Panc1 (cell line): Measurements from ENCODE around the gene ERO1B. TPM values are rescaled to one million over a fixed set of nuclear protein-coding genes. Genes with fewer than 3 reads are reported as not detected.

Experiments
- ATAC-seq: fragments of 200-7000 bp; cut with Tn5 transposase; 2 replicates; pipeline ENCODE4 v1.9.1; 2020; ENCODE audit warnings: mild to moderate bottlenecking, moderate library complexity
- BruUV-seq: library from RNA; stranded (reverse); fragments of 400-500 nt; replicated peaks from 2 replicates; lab custom pipeline; 2021; lab: Mats Ljungman, UMichigan
- CTCF ChIA-PET: fragments of 300-600 bp; sonication (Branson Sonifier 250); formaldehyde crosslinking; loops from one replicate; lab custom pipeline; 2022; ENCODE audit warnings: antibody characterized with exemption; lab: Charles Lee
- POLR2A ChIA-PET: fragments of 300-600 bp; sonication (Branson Sonifier 250); formaldehyde crosslinking; loops from one replicate; lab custom pipeline; 2022; ENCODE audit warnings: antibody characterized with exemption; lab: Charles Lee
- DNase-seq: peaks from one replicate; pipeline ENCODE4 v3.0.0-alpha.2; 2010; ENCODE audit warnings: low read depth, low spot score
- H3K27ac ChIP-seq: 2 replicates; pipeline ENCODE4 v1.5.1; 2011; ENCODE audit warnings: mild to moderate bottlenecking, low read length, inconsistent platforms
- H3K27me3 ChIP-seq: fragments of 200-500 bp; sonication (Bioruptor generic); 2 replicates; pipeline ENCODE4 v1.6.0; 2014; ENCODE audit warnings: low read length, inconsistent platforms; ENCODE audit not compliant: control insufficient read depth, insufficient read depth
- H3K36me3 ChIP-seq: fragments of 200-500 bp; sonication (Bioruptor generic); 2 replicates; pipeline ENCODE4 v1.5.1; 2014; ENCODE audit warnings: inconsistent platforms, mild to moderate bottlenecking, low read length, moderate library complexity; ENCODE audit not compliant: control insufficient read depth, insufficient read depth
- H3K4me1 ChIP-seq: 2 replicates; pipeline ENCODE4 v1.5.1; 2011; ENCODE audit warnings: inconsistent platforms, mild to moderate bottlenecking, low read length, moderate library complexity; ENCODE audit not compliant: control insufficient read depth, insufficient read depth
- H3K4me3 ChIP-seq, 2 experiments: 2 replicates each; pipeline ENCODE4 v1.5.1; 2011 to 2012; ENCODE audit warnings: low read depth in 2 of 2, low read length in 2 of 2, mild to moderate bottlenecking in 2 of 2, inconsistent platforms in 1 of 2, moderate library complexity in 1 of 2
- H3K9me3 ChIP-seq: fragments of 200-500 bp; sonication (Bioruptor generic); 2 replicates; pipeline ENCODE4 v1.5.1; 2014; ENCODE audit warnings: low read depth, mild to moderate bottlenecking, inconsistent platforms, low read length, moderate library complexity; ENCODE audit not compliant: control insufficient read depth, insufficient read depth
- CTCF ChIP-seq: fragments of 450-650 bp; IDR thresholded peaks from 2 replicates; pipeline ENCODE4 v1.5.1; 2017; ENCODE audit warnings: mild to moderate bottlenecking
- POLR2AphosphoS5 ChIP-seq: IDR thresholded peaks from 2 replicates; pipeline ENCODE4 v1.6.1; 2012; ENCODE audit warnings: mild to moderate bottlenecking, low read depth, low read length, moderate library complexity
- REST ChIP-seq, 2 experiments: IDR thresholded peaks; 2 replicates each; pipeline ENCODE4 v1.6.1; 2011 to 2012; ENCODE audit warnings: low read depth in 2 of 2, control low read depth in 1 of 2, low read length in 1 of 2, mild to moderate bottlenecking in 1 of 2, moderate library complexity in 1 of 2; ENCODE audit not compliant: insufficient read depth in 1 of 2
- SIN3A ChIP-seq: IDR thresholded peaks from 2 replicates; pipeline ENCODE4 v1.6.1; 2012; ENCODE audit warnings: low read depth, mild to moderate bottlenecking, low read length, moderate library complexity, borderline replicate concordance; ENCODE audit not compliant: insufficient read depth
- TCF7L2 ChIP-seq: IDR thresholded peaks from 2 replicates; pipeline ENCODE4 v1.6.1; 2011; ENCODE audit warnings: mild to moderate bottlenecking, low read depth, low read length, inconsistent platforms
- in situ Hi-C: cut with HindIII; loops from 2 replicates; pipeline ENCODE4 v1.10.0; 2016; ENCODE audit warnings: low sequenced_read_pairs, low pct_unique_long_range_greater_than_20kb
- intact Hi-C: fragments of 100-400 bp; cut with micrococcal nuclease; formaldehyde crosslinking; loops from one replicate; pipeline ENCODE4 v1.10.0; 2022; ENCODE audit not compliant: unreplicated experiment
- total RNA-seq: library from RNA; stranded (reverse); gene quantifications from one replicate; pipeline ENCODE4 v1.2.1, GENCODE V29; 2021; ENCODE audit not compliant: unreplicated experiment

Gene ERO1B
- total RNA-seq, 1 experiment from 2014 or later: 19.9 TPM

GRCh38 chr1:236311040-236311439 is 29.3 kb upstream of the ERO1B start:
- H3K4me1 ChIP-seq: peaks cover 3% of the 10 kb centered on the region; the same call in 1 of the 2 replicates
- CTCF ChIA-PET: no interaction called here
- no peaks in the 10 kb centered on the region for H3K27me3 ChIP-seq
- DNase-seq (no peak), ATAC-seq (peak; percentile 56; the same call in 1 of the 2 replicates)
- no peak overlapping the region for H3K4me3 ChIP-seq
- H3K9me3 ChIP-seq: no peaks in the 10 kb centered on the region
- no peaks in the 10 kb centered on the region for H3K36me3 ChIP-seq
- in situ Hi-C loops (no loop called here), intact Hi-C loops (no loop called here)
- H3K27ac ChIP-seq: no peak overlapping the region
- POLR2A ChIA-PET: no interaction called here
- TF ChIP-seq POLR2AphosphoS5 (no peak), TCF7L2 (no peak), CTCF (no peak), REST (IDR thresholded peaks at IDR 0.05; ENCODE audit: insufficient read depth in 1 of 2, low read depth in 2 of 2, low read length in 1 of 2) (no peak), SIN3A (no peak)
- no TSS peak for BruUV-seq

GRCh38 chr1:236308827-236309226 is 27.1 kb upstream of the ERO1B start:
- Histone ChIP-seq H3K4me3 (no peak overlapping the region), H3K27ac (no peak overlapping the region), H3K27me3 (no peaks in the 10 kb centered on the region), H3K36me3 (no peaks in the 10 kb centered on the region), H3K9me3 (no peaks in the 10 kb centered on the region), H3K4me1 (peaks cover 8% of the 10 kb centered on the region; the same call in 1 of the 2 replicates)
- in situ Hi-C loops: no loop called here
- DNase-seq (no peak), ATAC-seq (no peak)
- BruUV-seq: no TSS peak
- ChIA-PET POLR2A (no interaction called here), CTCF (no interaction called here)
- TF ChIP-seq TCF7L2 (no peak), CTCF (no peak), POLR2AphosphoS5 (no peak), REST (IDR thresholded peaks at IDR 0.05; ENCODE audit: insufficient read depth in 1 of 2, low read depth in 2 of 2, low read length in 1 of 2) (no peak), SIN3A (no peak)
- intact Hi-C loops: no loop called here
